Fibroblast of mammary gland (primary cell): ENCODE data around the gene BRD3OS.

Experiments used
- DNase-seq: peaks from one replicate; pipeline ENCODE4 v3.0.0-alpha.2; 2010; ENCODE audit warnings: low read depth
- H3K4me3 ChIP-seq: 2 replicates; pipeline ENCODE4 v1.5.1; 2011; ENCODE audit warnings: low read depth, mild to moderate bottlenecking, low read length, moderate library complexity; ENCODE audit not compliant: control insufficient read depth
- TF ChIP-seq, protein P1 (sequence below): conservative IDR thresholded peaks from 2 replicates; pipeline ENCODE4 v1.5.1; 2011; ENCODE audit warnings: low read depth, low read length, inconsistent platforms; ENCODE audit not compliant: control insufficient read depth, insufficient read depth

Gene BRD3OS

DNA sequence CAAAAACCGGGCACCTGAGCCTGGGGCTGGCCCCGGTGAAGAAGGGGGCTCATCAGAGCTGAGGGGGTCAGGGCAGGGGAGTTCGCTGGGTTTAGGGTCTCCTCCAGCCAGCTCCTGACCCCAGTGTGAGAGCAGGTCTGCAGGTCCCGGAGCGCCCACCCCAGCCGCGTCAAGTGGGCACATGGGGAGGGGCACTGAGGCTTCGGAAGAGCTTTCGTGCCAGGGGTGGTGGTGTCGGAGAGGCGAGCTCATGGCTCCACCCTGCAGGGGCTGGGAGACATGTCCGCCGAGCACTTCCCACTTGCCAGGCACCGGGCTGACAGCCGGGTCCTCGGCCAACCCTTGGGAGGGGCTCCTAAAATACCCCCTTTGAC lies 46.4 kb upstream of the BRD3OS start:
- H3K4me3 ChIP-seq = no peak overlapping the region
- TF ChIP-seq, protein P1, sequence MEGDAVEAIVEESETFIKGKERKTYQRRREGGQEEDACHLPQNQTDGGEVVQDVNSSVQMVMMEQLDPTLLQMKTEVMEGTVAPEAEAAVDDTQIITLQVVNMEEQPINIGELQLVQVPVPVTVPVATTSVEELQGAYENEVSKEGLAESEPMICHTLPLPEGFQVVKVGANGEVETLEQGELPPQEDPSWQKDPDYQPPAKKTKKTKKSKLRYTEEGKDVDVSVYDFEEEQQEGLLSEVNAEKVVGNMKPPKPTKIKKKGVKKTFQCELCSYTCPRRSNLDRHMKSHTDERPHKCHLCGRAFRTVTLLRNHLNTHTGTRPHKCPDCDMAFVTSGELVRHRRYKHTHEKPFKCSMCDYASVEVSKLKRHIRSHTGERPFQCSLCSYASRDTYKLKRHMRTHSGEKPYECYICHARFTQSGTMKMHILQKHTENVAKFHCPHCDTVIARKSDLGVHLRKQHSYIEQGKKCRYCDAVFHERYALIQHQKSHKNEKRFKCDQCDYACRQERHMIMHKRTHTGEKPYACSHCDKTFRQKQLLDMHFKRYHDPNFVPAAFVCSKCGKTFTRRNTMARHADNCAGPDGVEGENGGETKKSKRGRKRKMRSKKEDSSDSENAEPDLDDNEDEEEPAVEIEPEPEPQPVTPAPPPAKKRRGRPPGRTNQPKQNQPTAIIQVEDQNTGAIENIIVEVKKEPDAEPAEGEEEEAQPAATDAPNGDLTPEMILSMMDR = no peak
- DNase-seq = no peak

DNA sequence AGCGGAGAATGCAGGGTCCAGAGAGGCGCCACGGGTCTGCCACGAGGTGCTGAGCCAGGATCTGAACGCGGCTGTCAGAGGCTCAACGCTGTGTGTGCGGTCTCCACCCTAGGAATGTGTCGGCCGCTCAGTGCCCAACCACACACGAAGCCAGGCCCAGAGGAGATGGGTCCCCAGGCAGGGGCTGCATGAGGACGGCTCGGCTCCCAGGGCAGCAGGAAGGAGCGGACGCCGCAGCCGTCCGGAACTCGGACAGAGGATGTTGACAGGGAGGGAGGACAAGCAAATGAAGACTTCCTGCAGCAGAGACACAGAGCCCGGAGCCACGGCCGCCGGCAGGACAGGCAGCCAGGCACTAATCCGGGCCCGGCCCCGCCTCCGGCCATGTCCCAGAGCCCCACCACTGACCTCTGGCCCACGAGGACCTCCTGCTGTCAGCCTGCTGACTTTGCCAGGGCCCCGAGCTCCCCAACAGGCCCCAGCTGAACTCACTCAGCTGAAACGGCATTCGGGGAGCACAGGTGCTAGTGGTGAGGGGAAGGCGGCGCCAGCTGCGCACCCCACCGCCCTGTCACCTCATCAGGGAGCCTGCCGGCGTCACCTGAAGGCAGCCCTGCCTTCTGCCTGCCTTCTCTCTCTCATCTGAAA lies 45.9 kb upstream of the BRD3OS start:
- TF ChIP-seq, protein P1 = no peak
- DNase-seq = no peak
- no peak overlapping the region for H3K4me3 ChIP-seq

DNA sequence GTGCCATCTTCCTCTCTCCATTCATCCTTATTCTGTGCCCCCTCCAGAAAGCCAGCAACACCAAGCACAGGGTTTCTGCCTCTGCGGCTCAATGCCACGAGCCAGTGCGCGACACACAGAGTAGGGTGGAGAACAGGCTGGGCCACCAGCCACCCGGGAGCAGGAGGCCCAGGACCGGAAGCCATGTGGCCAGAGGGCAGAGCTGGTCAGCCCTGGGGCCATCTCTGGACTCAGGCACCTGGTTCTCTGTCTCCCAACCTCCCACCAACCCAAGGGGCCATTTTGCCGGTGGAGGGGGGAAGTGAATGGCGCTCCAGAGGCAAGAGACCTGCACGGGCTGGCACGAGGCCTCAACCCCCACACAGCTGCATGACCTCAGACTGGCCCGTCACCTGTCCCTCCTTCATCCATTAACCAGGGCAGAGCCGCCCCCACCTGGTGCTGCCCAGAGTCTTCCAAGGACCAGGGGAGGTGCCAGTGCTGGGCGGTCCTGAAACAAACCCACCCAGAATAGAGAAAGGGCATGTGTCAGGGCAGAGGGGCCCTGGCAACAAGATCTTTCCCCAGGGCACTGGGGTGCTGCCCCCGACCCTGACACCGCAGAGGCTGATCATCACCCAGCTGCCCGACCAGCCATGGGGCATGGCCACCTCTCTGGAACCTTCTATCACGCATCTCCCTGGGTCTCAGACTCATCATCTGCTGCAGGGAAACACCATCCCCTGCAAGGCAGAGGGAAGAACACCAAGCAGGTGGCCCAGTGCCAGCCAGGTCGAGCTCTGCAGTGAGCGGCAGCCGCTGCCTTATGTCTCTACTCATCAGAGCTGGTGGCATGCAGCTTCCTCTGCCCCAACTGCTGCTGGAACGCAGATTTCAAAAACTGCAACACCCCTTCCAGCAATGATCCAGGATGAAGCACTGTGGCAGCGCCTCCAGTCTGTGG lies 45.1 kb upstream of the BRD3OS start:
- H3K4me3 ChIP-seq = no peak overlapping the region
- DNase-seq = no peak
- TF ChIP-seq, protein P1 = no peak

DNA sequence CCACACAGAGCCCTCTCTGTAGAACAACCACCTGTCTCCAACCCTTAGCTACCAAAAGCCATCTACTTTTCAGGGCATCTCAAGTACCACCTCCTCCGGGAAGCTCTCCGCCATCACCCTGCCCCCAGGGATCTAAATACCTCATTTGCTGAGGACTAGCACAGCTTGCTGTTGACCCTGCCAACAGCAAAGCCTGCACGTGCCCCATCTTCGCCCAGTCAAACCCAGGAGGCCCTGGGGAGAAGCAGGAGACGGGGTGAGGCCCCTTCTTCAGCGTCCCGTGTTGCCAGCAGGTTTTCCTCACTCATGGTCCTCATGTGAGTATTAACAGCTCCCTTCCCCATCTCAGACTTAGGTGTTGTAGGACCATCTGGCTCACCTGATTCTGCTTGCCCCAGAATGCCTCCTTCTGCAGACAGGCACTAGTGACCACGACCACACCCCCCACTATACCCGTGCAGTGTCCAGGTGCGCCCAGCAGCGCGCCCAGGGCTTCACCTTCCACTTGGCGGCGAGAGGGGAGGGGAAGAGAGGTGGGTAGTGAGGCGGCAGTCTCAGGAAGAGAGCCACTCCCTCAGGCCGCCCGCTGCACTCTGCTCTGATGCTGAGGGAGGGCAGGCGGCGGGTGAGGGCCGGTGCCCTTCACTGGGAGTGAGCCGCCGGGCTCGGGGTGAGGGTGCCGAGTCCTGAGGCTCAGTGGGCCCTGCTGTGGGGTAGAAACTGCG lies 44.3 kb upstream of the BRD3OS start:
- TF ChIP-seq, protein P1 = no peak
- no peak overlapping the region for H3K4me3 ChIP-seq
- no peak for DNase-seq

DNA sequence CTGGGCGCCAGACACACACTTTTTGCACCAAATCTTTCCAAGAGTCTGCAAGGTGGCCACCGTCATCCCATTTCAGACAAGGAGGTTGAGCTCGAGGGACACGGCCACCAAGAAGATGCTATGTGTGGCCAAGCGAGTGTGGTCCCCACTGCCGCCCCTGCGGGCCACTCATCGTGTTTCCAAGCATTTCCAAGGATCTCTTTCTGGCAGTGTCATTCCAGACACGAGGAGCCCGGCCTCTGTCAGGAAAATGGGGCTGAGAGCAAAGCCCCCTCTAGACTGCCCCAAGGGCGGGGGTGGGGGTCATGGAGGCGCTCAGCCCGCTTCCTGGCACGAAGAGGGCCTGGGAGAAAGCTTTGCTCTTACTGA lies 43.7 kb upstream of the BRD3OS start:
- DNase-seq = no peak
- no peak overlapping the region for H3K4me3 ChIP-seq
- TF ChIP-seq, protein P1 = no peak

DNA sequence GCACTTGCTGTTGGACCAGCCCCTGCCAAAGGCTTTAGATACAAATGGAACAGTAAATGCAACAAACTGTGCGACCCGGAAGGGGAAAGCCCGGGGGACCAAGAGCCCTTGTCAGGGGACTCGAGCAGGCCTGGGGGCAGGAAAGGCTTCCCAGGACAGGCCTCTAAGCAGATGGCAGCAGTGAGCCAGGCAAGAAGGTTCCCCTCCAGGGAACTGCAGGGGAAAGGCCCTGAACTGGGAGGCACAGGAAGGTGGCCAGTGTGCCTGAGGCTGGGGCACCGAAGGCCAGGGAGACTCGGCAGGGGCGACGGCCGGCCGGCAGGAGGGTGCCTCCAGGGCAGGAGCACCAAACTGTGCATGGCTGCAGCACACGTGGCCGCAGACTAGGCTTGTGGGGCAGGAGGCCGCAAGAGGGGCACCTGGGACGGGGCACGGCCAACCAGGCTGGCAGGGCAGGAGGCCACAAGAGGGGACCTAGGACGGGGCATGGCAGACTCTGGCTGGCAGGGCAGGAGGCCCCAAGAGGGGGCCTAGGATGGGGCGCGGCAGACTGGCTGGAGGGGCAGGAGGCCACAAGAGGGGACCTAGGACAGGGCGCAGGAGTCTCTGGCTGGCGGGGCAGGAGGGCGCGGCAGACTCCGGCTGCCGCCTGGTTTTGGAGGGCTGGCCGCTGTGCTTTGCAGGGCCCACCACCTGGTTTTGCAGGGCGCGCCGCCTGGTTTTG lies 43.2 kb upstream of the BRD3OS start:
- no peak overlapping the region for H3K4me3 ChIP-seq
- no peak for DNase-seq
- TF ChIP-seq, protein P1 = no peak
